CD4-positive, alpha-beta T cell treated with Interleukin-15 for 4 hours (primary cell): ENCODE results near the gene NXF1.
"Not testable (repeated sequence)": the region's sequence is repeated elsewhere in the genome, so short reads cannot be mapped to it uniquely, and the experiment has no call there.

ENCODE experiments used
- DNase-seq: peaks from one replicate; pipeline ENCODE4 v3.0.0-alpha.2; 2020; ENCODE audit warnings: low spot score

The NXF1 gene

GRCh38 chr11:62805076-62805892, at the start of gene NXF1:
Gene NXF1 (minus strand): TSS chr11:62805440. CDS start chr11:62805356, 84 bp downstream.
- DNase-seq = peak; percentile 95

GRCh38 chr11:62854013-62854824, 49.0 kb upstream of the NXF1 start:
- no peak for DNase-seq

DNA sequence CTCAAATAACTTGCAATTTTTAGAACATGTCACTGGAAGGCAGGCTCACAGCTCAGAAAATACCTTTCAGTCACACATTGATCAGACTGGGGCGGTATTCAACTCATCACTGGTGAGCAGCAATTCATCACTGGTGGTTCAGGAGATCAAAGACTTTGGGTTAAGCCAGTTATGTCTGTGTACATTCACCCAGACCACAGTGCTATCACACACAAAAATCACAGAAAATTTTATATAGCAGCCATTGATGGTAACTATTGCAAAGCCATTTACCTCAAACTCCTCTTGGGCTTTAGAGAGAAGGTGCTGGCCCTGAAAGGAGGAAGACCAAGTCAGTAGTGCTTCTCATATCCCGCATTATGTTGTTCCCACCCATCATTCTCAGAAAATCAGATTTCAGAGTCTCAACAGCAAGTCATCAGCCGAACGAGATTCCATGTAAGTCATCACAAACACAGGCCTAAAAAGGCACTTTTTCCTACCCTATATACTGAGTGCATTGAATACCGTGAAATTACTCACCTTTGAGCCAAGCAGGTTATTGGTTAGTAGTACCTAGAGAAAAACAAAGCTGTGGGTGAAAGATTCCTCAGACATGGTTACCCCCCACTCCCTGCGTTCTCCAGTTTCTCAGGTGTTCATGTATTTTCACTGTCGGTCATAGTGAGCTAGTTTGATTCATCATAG, 48.2 kb upstream of the NXF1 start:
- DNase-seq = peak; percentile 66

GRCh38 chr11:62852523-62853188, 47.4 kb upstream of the NXF1 start:
- DNase-seq = no peak

GRCh38 chr11:62851807-62852522, 46.7 kb upstream of the NXF1 start:
- no peak for DNase-seq

GRCh38 chr11:62850911-62851806, 45.9 kb upstream of the NXF1 start:
- no peak for DNase-seq

DNA sequence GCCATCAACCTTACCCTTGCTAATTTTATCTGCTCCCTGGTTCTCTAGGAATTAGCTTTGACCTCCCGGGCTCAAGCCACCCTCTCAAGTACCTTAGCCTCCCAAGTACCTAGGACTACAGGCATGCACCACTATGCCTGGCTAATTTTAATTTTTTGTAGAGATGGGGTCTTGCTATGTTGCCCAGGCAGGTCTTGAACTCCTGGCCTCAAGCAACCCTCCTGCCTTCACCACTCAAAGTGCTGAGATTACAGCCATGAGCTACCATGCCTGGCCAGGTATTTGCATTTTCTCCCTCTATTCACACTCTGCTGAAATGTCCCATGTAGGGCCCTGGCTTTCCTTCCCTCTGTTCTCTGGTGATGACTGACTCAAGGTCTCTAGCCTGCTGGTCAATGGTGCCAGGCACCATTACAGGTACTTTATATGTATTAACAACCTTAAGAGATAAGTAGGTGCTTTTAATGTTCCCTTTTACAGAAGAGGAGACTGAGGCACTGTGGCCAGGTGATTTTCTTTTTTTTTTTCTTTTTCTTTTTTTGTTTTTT, 42.6 kb upstream of the NXF1 start:
- DNase-seq = no peak

GRCh38 chr11:62846177-62846576, 40.9 kb upstream of the NXF1 start:
- no peak for DNase-seq

- DNase-seq = no peak
Observed at GRCh38 chr11:62844154-62844553, 38.9 kb upstream of the NXF1 start.

DNA sequence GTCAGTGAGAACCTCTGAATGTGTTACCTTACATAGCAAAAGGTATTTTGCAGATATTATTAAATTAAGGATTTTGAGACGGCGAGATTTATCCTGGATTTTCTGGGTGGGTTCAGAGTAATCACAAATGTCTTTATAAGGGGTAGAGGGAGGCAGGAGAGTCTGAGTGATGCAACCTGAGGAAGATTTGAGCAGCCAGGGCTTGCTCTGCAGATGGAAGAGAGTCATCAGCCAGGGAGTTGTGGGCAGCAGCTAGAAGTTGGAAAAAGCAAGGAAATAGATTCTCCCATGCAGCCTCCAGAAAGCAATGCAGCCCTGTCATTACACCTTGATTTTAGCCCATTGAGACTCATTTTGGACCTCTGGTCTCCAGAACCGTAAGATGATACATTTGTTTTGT, 38.2 kb upstream of the NXF1 start:
- DNase-seq = no peak

GRCh38 chr11:62842891-62843290, 37.7 kb upstream of the NXF1 start:
- not testable (repeated sequence) for DNase-seq

- peak; percentile 19 for DNase-seq
Observed at GRCh38 chr11:62842171-62842741, 37.0 kb upstream of the NXF1 start.

DNA sequence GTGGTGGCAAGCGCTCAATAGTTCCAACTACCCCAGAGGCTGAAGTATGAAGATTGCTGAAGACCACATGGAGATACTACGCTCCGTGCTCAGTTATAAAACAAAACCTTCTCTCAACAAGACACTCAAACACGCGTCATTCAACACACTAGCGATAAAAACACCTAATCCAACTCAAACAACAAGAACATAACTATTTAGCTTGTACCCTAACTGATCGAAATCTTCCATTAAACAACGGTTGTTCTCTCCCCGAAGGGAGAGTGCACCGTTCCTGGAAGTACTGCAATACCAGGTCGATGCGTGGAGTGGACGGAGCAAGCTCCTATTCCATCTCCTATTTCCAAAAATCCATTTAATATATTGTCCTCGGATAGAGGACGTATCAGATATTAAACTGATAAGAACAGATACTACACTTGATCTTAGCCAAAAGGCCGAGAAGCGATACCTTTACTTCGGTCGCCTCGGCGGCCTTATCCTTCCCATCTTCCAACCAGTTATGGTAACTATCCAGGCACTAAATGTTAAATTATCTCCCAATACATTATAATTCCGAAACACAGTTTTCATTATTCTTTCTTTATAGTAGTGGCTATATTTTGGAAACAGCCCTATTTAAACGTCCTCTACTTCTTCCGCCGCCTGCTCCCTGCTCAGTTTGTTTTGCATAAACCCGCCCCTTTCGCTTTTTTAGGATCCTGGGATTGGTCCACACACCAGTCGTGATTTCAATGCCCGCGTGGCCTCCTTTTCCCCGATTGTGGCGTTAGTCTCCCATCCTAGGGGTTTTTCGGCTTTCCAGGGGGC, 36.3 kb upstream of the NXF1 start:
- peak; percentile 93 for DNase-seq

- peak; percentile 69 for DNase-seq
Observed at GRCh38 chr11:62840721-62841360, 35.6 kb upstream of the NXF1 start.

DNA sequence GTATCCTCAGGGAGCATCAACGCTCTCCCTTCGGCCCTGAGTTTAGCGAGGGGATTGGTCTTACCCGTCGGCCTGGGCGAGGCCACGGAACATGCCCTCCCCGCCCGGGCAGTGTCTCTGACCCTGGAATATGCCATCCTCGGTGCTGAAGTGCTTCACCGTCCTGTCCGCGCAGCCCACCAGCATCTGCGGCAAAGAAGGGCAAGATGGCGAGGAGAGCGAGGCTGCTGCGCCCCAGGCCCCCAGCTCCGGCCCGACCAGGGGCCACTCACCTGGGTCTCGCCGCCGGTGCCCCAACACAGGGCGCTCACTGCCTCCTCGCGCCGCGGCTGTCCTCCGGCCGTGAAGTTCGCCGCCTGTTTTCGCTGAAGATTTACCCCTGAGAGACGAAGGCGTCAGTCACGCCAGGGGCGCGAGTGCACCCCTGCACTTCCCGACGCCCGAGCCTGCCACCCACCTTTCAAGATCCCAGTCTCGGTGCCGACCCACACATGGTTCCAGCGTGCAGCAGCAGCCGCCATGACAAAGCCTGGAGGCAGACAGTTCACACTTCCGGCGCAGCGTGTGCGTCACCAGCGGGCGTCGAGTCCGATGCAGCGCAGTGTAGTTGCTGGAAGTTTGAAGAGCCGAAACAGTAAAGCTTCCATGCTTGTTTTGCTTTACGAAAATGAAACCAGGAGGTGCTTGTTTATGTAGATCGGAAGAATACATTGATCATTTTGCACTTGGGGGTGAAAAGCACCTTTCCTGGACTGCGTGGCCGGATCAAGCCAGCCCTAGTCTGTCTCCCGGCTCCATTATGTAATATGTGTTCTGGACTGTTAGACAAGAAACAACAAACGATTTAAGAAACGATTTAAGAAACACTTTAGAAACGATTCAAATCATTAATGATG, 34.1 kb upstream of the NXF1 start, which contains the start of gene WDR74:
TSS of gene WDR74 (minus strand) at position 541 of the 896 bp plus-strand sequence. CDS start at position 521, 20 bp downstream.
- DNase-seq = peak; percentile 93

GRCh38 chr11:62835336-62835735, 30.1 kb upstream of the NXF1 start:
- DNase-seq = no peak
